GM10248 (cell line): ENCODE measurements around the gene ARX.

Experiments used
- CTCF ChIA-PET: fragments of 300-600 bp; sonication (Branson Sonifier 250); formaldehyde crosslinking; extraction: SDS; loops from one replicate; lab custom pipeline; 2021; ENCODE audit warnings: antibody characterized with exemption; lab: Yijun Ruan, JAX
- POLR2A ChIA-PET: fragments of 350-650 bp; sonication (Branson Sonifier 250); formaldehyde crosslinking; extraction: SDS; loops from one replicate; lab custom pipeline; 2020; ENCODE audit warnings: antibody characterized with exemption; lab: Yijun Ruan, JAX
- DNase-seq: peaks from one replicate; pipeline ENCODE4 v3.0.0; 2012; ENCODE audit errors: extremely low spot score
- CTCF ChIP-seq: IDR thresholded peaks from 2 replicates; pipeline ENCODE4 v1.5.1; 2012; ENCODE audit warnings: mild to moderate bottlenecking, low read depth; ENCODE audit errors: extremely low read depth, missing control alignments, control extremely low read depth

Gene ARX

GRCh38 chrX:25005382-25006185 is 10.2 kb downstream of the ARX start:
- ChIA-PET POLR2A (no interaction called here), CTCF (interaction anchor here (0.8 to 1.1 kb wide), 2 partner anchors 15 to 167 kb away, joined by 3 read pairs; no protein-coding TSS in a partner anchor)
- no peak for DNase-seq
- no peak for TF ChIP-seq CTCF

GRCh38 chrX:25005034-25005381 is 10.8 kb downstream of the ARX start:
- CTCF ChIA-PET, result interaction anchor here (0.8 to 2.8 kb wide), 3 partner anchors 15 to 167 kb away, joined by 3 to 7 read pairs (median 3); no protein-coding TSS in a partner anchor
- no peak for TF ChIP-seq CTCF
- no peak for DNase-seq
- POLR2A ChIA-PET, result no interaction called here

GRCh38 chrX:25004485-25005032 is 11.2 kb downstream of the ARX start:
- POLR2A ChIA-PET, result no interaction called here

GRCh38 chrX:25004040-25004439 is 11.7 kb downstream of the ARX start:
- DNase-seq, result no peak
- ChIA-PET CTCF (interaction anchor here (1.3 to 2.8 kb wide), 2 partner anchors 17 to 165 kb away, joined by 3 to 7 read pairs; no protein-coding TSS in a partner anchor), POLR2A (no interaction called here)
- no peak for TF ChIP-seq CTCF

More at GRCh38 chrX:25004485-25005032, 11.2 kb downstream of the ARX start:
- CTCF ChIA-PET, result interaction anchor here (0.8 to 2.8 kb wide), 3 partner anchors 16 to 165 kb away, joined by 3 to 7 read pairs (median 3); no protein-coding TSS in a partner anchor
- no peak for TF ChIP-seq CTCF
- DNase-seq, result no peak

GRCh38 chrX:25003066-25003849 is 12.5 kb downstream of the ARX start:
- no peak for TF ChIP-seq CTCF
- ChIA-PET CTCF (interaction anchor here (1.0 to 2.8 kb wide), 4 partner anchors 17 to 164 kb away, joined by 3 to 7 read pairs (median 3); no protein-coding TSS in a partner anchor), POLR2A (no interaction called here)
- DNase-seq, result no peak

GRCh38 chrX:25002661-25003020 is 13.1 kb downstream of the ARX start:
- POLR2A ChIA-PET, result no interaction called here
- TF ChIP-seq CTCF, result no peak
- CTCF ChIA-PET, result interaction anchor here (1.0 to 2.8 kb wide), 3 partner anchors 18 to 164 kb away, joined by 3 to 7 read pairs (median 3); no protein-coding TSS in a partner anchor
- DNase-seq, result no peak
